H1 (cell line): ENCODE results near the gene SMIM13.

Experiments used
- CBX8 ChIP-seq: fragments of 300-800, 300-1000 bp; sonication (generic); IDR thresholded peaks from 2 replicates; pipeline ENCODE4 v1.7.1; 2016; ENCODE audit warnings: low read depth, low read length, borderline replicate concordance
- EGR1 ChIP-seq: IDR thresholded peaks from 2 replicates; pipeline ENCODE4 v1.6.1; 2011; ENCODE audit warnings: low read depth, low read length, borderline replicate concordance
- JUND ChIP-seq: IDR thresholded peaks from 2 replicates; pipeline ENCODE4 v1.6.1; 2011; ENCODE audit warnings: mild to moderate bottlenecking, improper control_type of control experiment, low read length
- POLR2AphosphoS5 ChIP-seq: IDR thresholded peaks from 2 replicates; pipeline ENCODE4 v1.6.1; 2011; ENCODE audit warnings: low read depth, low read length
- SIN3A ChIP-seq, 2 experiments: IDR thresholded peaks in 1 of 2; conservative IDR thresholded peaks in 1 of 2; 2 replicates each; pipeline ENCODE4 v1.6.1; 2011 to 2012; ENCODE audit warnings: low read length in 2 of 2, improper control_type of control experiment in 1 of 2, low read depth in 1 of 2, mild to moderate bottlenecking in 1 of 2
- SP2 ChIP-seq: IDR thresholded peaks from 2 replicates; pipeline ENCODE4 v1.6.1; 2012; ENCODE audit warnings: mild to moderate bottlenecking, low read length, inconsistent platforms
- TAF1 ChIP-seq: IDR thresholded peaks from 2 replicates; pipeline ENCODE4 v1.6.1; 2011; ENCODE audit warnings: mild to moderate bottlenecking, low read depth, low read length
- TAF7 ChIP-seq: optimal IDR thresholded peaks from 2 replicates; pipeline ENCODE3; 2011; ENCODE audit warnings: low read depth, mild to moderate bottlenecking, inconsistent platforms, low read length, moderate library complexity, borderline replicate concordance
- TBP ChIP-seq: IDR thresholded peaks from 2 replicates; pipeline ENCODE4 v1.6.1; 2011; ENCODE audit warnings: low read depth, low read length, improper control_type of control experiment
- TCF12 ChIP-seq: IDR thresholded peaks from 2 replicates; pipeline ENCODE4 v1.6.1; 2011; ENCODE audit warnings: low read depth, mild to moderate bottlenecking, low read length
- TEAD4 ChIP-seq: IDR thresholded peaks from 2 replicates; pipeline ENCODE4 v1.6.1; 2012; ENCODE audit warnings: low read depth, low read length, inconsistent platforms, mixed read lengths
- TF ChIP-seq, protein P1 (sequence below): IDR thresholded peaks from 2 replicates; pipeline ENCODE4 v1.6.1; 2012; ENCODE audit warnings: inconsistent platforms
- TF ChIP-seq, protein P2 (sequence below), 3 experiments: IDR thresholded peaks; 1 replicate in 2 of 3; 2 replicates in 1 of 3; pipeline versions ENCODE4 v1.5.1 to v1.6.1; 2011; ENCODE audit warnings: low read length in 3 of 3, mild to moderate bottlenecking in 3 of 3, inconsistent platforms in 2 of 3, low read depth in 1 of 3, moderate library complexity in 1 of 3; ENCODE audit not compliant: insufficient read depth in 1 of 3; ENCODE audit errors: control extremely low read depth in 1 of 3

DNA sequence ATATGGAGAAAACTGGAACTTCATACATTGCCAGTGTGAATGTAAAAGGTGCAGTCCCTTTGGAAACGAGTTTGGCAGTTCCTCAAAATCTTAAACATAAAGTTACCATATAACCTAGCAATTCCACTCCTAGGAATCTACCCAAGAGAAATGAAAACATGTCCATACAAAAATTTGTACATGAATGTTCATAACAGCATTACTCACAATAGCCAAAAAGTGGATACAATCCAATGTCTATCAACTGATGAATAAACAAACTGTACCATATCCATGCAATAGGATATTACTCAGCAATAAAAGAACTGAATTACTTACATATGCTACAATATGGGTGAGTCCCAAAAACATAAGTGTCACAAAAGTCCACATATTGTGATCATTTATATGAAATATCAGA lies 66.6 kb downstream of the SMIM13 start:
- no peak for TF ChIP-seq TAF7
- no peak for TF ChIP-seq JUND
- TF ChIP-seq TBP: no peak
- TF ChIP-seq EGR1: no peak
- no peak for TF ChIP-seq TEAD4
- no peak for TF ChIP-seq CBX8
- no peak for TF ChIP-seq SIN3A (conservative IDR thresholded peaks at IDR 0.05 in 1 of 2, IDR thresholded peaks at IDR 0.05 in 1 of 2; ENCODE audit: low read depth in 1 of 2, low read length in 2 of 2)
- TF ChIP-seq, protein P1, sequence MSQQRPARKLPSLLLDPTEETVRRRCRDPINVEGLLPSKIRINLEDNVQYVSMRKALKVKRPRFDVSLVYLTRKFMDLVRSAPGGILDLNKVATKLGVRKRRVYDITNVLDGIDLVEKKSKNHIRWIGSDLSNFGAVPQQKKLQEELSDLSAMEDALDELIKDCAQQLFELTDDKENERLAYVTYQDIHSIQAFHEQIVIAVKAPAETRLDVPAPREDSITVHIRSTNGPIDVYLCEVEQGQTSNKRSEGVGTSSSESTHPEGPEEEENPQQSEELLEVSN: no peak
- TF ChIP-seq SP2: no peak
- TF ChIP-seq TCF12: no peak
- no peak for TF ChIP-seq TAF1
- TF ChIP-seq, protein P2, sequence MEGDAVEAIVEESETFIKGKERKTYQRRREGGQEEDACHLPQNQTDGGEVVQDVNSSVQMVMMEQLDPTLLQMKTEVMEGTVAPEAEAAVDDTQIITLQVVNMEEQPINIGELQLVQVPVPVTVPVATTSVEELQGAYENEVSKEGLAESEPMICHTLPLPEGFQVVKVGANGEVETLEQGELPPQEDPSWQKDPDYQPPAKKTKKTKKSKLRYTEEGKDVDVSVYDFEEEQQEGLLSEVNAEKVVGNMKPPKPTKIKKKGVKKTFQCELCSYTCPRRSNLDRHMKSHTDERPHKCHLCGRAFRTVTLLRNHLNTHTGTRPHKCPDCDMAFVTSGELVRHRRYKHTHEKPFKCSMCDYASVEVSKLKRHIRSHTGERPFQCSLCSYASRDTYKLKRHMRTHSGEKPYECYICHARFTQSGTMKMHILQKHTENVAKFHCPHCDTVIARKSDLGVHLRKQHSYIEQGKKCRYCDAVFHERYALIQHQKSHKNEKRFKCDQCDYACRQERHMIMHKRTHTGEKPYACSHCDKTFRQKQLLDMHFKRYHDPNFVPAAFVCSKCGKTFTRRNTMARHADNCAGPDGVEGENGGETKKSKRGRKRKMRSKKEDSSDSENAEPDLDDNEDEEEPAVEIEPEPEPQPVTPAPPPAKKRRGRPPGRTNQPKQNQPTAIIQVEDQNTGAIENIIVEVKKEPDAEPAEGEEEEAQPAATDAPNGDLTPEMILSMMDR (IDR thresholded peaks at IDR 0.05; ENCODE audit: control extremely low read depth in 1 of 3, insufficient read depth in 1 of 3, low read depth in 1 of 3, low read length in 3 of 3): no peak
- no peak for TF ChIP-seq POLR2AphosphoS5
